Uterus (tissue), 4 donors: ENCODE results near the gene MECP2. TPM values are rescaled to one million over a fixed set of nuclear protein-coding genes. Genes with fewer than 3 reads are reported as not detected.
A peak's percentile ranks its signal among the peaks of the same experiment; 100 is the strongest.

Experiments used
- DNase-seq, 2 donors: peaks; one replicate each; pipeline ENCODE4 v3.0.0-alpha.2; 2019 to 2020
- H3K27ac ChIP-seq, 2 donors: fragments of 200-600 bp; sonication (generic); 1 replicate in 1 of 2; 2 replicates in 1 of 2; pipeline ENCODE4 v1.5.1; 2016 to 2018
- H3K27me3 ChIP-seq, 2 donors: fragments of 200-600 bp; sonication (generic); one replicate each; pipeline ENCODE4 v1.5.1; 2018 to 2019; ENCODE audit warnings: control low read depth in 1 of 2
- H3K36me3 ChIP-seq, 2 donors: fragments of 200-600 bp; sonication (generic); one replicate each; pipeline ENCODE4 v1.5.1; 2019; ENCODE audit warnings: control low read depth in 1 of 2
- H3K4me1 ChIP-seq, 2 donors: fragments of 200-600 bp; sonication (generic); one replicate each; pipeline ENCODE4 v1.5.1; 2018 to 2019; ENCODE audit warnings: control low read depth in 1 of 2
- H3K4me3 ChIP-seq, 2 donors: fragments of 200-600 bp; sonication (generic); 1 replicate in 1 of 2; 2 replicates in 1 of 2; pipeline ENCODE4 v1.5.1; 2018 to 2019; ENCODE audit warnings: mild to moderate bottlenecking in 1 of 2
- H3K9me3 ChIP-seq, 2 donors: fragments of 200-600 bp; sonication (generic); one replicate each; pipeline ENCODE4 v1.5.1; 2019; ENCODE audit warnings: control low read depth in 1 of 2
- CTCF ChIP-seq, 4 experiments: fragments of 200-600 bp in 2 of 4; fragments of 450-650 bp in 2 of 4; sonication (generic) in 2 of 4; IDR thresholded peaks; one replicate each; pipeline ENCODE4 v1.5.1; 2016 to 2019; ENCODE audit warnings: antibody characterized with exemption in 4 of 4, mild to moderate bottlenecking in 2 of 4, moderate library complexity in 1 of 4
- POLR2A ChIP-seq, 2 donors: fragments of 450-650 bp; IDR thresholded peaks; one replicate each; pipeline ENCODE4 v1.6.1; 2016; ENCODE audit warnings: antibody characterized with exemption in 2 of 2, mild to moderate bottlenecking in 1 of 2, moderate library complexity in 1 of 2
- intact Hi-C: fragments of 100-400 bp; cut with DNase I; formaldehyde crosslinking; loops from one replicate; pipeline ENCODE4 v1.15.1; 2023; ENCODE audit warnings: low total_unique reads
- total RNA-seq, 4 donors: library from RNA; depleted of rRNA in 3 of 4; stranded (reverse); fragments of >200 nt in 3 of 4; gene quantifications; one replicate each; pipeline versions ENCODE4 v1.1.0 to v1.2.4, GENCODE V29; 2014 to 2023
- donor health status: DM: yes; HTN: yes; CAD: no.

MECP2 gene
- total RNA-seq, 4 donors from 2014 or later = 29.7 to 106 (median 50.6) TPM

- DNase-seq = no peak
- H3K36me3 ChIP-seq = no peaks in the 10 kb centered on the region
- H3K4me1 ChIP-seq = no peaks in the 10 kb centered on the region
- no peak overlapping the region for H3K4me3 ChIP-seq
- TF ChIP-seq CTCF (IDR thresholded peaks at IDR 0.05) = no peak
- no peak for TF ChIP-seq POLR2A (IDR thresholded peaks at IDR 0.05)
- no peaks in the 10 kb centered on the region for H3K27me3 ChIP-seq
- intact Hi-C loops = no loop called here
- no peak overlapping the region for H3K27ac ChIP-seq
- H3K9me3 ChIP-seq = no peaks in the 10 kb centered on the region
Measured at GRCh38 chrX:154023276-154024000, 74.1 kb downstream of the MECP2 start.

- H3K4me3 ChIP-seq = no peak overlapping the region
- DNase-seq = no peak
- no peaks in the 10 kb centered on the region for H3K9me3 ChIP-seq
- intact Hi-C loops = no loop called here
- no peaks in the 10 kb centered on the region for H3K36me3 ChIP-seq
- H3K27me3 ChIP-seq = no peaks in the 10 kb centered on the region
- H3K4me1 ChIP-seq = no peaks in the 10 kb centered on the region
- TF ChIP-seq CTCF (IDR thresholded peaks at IDR 0.05) (no peak), POLR2A (IDR thresholded peaks at IDR 0.05) (no peak)
- H3K27ac ChIP-seq = no peak overlapping the region
Measured at GRCh38 chrX:154022108-154022507, 75.4 kb downstream of the MECP2 start.

GRCh38 chrX:154021131-154021611, 76.3 kb downstream of the MECP2 start:
- Histone ChIP-seq H3K4me3 (no peak overlapping the region), H3K36me3 (no peaks in the 10 kb centered on the region), H3K9me3 (no peaks in the 10 kb centered on the region), H3K27me3 (no peaks in the 10 kb centered on the region), H3K27ac (peak overlapping the region; percentile 88 to 91), H3K4me1 (no peaks in the 10 kb centered on the region)
- intact Hi-C loops = no loop called here
- TF ChIP-seq POLR2A (IDR thresholded peaks at IDR 0.05) (no peak), CTCF (IDR thresholded peaks at IDR 0.05) (no peak)
- DNase-seq = peak in 1 of 2 donors; percentile 39

GRCh38 chrX:154020536-154021115, 76.9 kb downstream of the MECP2 start:
- no peak for DNase-seq
- peak overlapping the region; percentile 88 to 91 for H3K27ac ChIP-seq
- H3K36me3 ChIP-seq = no peaks in the 10 kb centered on the region
- TF ChIP-seq POLR2A (IDR thresholded peaks at IDR 0.05) (no peak), CTCF (IDR thresholded peaks at IDR 0.05) (no peak)
- intact Hi-C loops = no loop called here
- peak overlapping the region; percentile 36 to 47 for H3K4me3 ChIP-seq
- H3K27me3 ChIP-seq = no peaks in the 10 kb centered on the region
- no peaks in the 10 kb centered on the region for H3K4me1 ChIP-seq
- H3K9me3 ChIP-seq = no peaks in the 10 kb centered on the region
